Measurements from ENCODE around the gene TCEA2.
A peak's percentile ranks its signal among the peaks of the same experiment; 100 is the strongest.

The TCEA2 gene

DNA sequence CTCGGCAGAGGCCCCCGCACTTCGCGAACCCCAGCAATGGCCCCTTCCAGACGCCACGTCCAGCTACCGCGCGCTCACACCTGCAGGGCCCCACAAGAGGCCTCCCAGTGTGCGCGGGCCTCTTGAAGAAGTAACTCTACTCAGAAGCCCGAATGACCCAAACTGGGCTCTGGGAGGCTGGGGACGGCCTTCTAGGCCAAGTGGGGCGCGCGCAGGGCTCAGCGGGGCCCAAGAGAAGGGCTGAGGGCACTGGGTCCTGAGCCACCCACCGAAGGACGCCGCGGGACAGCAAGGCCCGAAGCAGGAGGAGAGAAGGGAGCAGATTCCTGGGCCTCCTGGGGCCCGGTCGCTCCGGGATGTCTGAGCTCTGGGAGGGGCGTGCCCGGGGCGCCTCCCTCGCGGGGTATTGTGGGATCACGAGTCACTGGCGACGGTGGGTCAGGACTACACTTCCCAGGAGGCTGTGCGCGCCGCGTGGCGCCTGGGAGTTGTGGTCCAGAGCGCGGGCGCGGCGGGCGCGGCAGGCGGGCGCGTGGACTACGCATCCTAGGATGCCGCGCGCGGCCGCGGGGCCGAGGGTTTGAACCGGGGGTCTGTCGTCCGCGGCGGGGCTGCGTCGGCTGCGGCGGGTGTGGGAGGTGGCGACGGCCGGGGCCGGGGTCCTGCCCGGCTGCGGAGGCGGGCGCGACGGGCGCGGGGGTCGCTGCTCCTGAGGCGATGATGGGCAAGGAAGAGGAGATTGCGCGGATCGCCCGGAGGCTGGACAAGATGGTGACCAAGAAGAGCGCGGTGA lies at the start of gene TCEA2:
TCEA2 (plus strand) TSS at position 603 of the 793 bp plus-strand sequence; CDS start at position 718, 115 bp downstream.
- peak; percentile 93 for DNase-seq (ENCODE audit: low read depth)

DNA sequence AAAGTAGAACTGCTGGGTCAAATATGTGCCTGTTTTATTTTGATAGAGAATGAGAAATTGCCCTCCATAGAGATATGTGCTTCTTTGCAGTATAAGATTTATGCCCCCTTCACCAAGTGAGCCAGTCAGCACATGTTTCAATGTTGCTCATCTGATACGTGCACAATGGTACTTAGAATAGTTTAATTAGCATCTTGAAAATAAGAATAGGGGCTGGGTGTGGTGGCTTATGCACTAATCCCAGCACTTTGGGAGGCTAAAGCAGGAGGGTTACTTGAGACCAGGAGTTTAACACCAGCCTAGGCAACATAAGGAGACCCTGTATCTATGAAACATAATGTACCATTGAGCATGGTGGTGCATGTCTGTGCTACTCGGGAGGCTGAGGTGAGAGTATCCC lies 47.4 kb upstream of the TCEA2 start:
- no peak for DNase-seq (ENCODE audit: low read depth)

DNA sequence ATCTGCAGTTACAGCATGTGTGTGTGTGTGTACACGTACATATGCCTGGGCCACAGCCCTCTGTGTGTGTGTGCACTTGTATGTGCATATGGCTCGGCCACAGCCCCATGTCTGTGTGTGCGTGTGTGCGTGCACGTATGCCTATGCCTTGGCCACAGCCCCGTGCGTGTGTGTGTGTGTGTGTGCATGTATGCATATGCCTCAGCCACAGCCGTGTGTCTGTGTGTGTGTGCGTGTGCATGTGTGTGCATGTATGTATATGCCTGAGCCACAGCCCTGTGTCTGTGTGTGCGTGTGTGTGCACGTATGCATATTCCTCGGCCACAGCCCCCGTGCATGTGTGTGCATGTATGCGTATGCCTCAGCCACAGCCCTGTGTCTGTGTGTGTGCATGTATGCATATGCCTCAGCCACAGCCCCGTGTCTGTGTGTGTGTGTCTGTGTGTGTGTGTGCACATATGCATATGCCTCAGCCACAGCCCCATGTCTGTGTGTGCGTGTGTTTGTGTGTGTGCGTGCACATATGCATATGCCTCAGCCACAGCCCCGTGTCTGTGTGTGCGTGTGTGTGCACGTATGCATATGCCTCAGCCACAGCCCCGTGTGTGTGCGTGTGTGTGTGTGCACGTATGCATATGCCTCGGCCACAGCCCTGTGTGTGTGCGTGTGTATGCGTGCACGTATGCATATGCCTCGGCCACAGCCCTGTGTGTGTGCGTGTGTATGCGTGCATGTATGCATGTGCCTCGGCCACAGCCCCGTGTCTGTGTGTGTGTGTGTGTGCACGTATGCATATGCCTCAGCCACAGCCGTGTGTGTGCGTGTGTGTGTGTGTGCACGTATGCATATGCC lies 41.6 kb upstream of the TCEA2 start:
- no peak for DNase-seq (ENCODE audit: low read depth)

DNA sequence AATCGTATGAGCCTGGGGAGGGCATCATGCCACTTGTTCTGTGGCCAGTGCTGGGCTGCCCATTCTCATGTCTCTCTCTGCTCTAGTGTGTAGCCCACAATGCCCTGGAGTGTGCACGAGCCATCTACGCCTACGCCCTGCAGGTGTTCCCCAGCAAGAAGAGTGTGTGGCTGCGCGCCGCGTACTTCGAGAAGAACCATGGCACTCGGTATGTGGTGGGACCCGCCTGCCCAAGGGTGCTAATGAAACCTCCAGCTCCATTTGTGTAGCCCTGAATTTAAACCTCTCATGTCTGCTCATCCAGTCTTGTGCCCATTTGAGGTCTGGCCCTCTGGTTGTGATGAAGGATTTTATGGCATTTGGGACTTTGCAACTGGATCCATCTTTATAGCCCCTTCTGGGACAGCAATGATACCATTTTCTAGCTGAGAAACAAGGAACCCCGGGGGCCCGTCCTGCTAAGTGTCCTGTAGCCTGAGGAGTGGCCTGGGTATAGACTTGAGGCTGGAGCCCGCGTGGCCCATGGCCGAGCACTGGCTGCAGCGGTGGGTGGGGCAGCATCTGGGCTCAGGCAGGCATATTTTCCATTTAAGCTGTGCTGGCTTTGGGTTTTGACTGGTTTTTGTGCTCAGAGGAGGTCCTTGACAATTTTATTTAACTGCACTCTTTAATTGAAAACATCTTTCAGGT lies 40.2 kb upstream of the TCEA2 start:
- DNase-seq (ENCODE audit: low read depth): no peak

DNA sequence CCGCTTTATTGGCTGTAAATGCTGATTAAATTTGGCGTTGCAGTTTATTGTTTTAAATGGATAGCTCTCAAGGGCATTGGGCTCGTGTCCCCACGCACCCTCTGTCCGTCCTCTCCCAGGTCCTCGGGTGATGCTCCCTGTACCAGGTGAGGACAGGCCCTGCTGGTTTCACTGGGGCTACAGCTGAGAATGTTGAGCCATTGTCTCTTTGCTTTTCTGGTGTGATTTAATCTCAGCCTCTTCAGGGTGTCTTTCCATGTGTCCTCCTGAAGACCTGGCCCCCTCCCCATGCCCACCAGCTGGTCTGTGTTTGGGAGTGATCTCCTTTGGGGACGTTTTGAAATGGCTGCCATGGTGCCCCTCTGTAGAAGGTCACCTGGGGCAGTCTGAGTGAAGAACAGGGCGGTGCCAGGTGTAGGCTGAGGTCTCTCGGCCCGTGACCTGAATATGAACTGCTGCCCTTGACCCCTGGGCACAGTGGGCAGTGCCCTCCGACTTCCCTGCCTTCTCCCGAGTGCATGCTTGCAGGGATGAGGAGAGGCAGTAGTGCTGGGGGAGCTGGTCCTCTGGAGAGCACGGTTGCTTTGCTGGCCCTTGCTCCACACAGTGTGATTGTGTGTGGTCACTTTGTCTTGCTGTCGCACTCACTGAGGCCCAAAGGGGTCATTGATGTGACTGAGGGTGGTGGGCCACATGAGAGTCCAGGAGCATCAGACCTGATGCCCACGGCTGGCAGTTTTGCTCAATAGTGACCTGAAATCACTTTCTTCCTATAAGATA lies 39.4 kb upstream of the TCEA2 start:
- DNase-seq (ENCODE audit: low read depth): no peak

DNA sequence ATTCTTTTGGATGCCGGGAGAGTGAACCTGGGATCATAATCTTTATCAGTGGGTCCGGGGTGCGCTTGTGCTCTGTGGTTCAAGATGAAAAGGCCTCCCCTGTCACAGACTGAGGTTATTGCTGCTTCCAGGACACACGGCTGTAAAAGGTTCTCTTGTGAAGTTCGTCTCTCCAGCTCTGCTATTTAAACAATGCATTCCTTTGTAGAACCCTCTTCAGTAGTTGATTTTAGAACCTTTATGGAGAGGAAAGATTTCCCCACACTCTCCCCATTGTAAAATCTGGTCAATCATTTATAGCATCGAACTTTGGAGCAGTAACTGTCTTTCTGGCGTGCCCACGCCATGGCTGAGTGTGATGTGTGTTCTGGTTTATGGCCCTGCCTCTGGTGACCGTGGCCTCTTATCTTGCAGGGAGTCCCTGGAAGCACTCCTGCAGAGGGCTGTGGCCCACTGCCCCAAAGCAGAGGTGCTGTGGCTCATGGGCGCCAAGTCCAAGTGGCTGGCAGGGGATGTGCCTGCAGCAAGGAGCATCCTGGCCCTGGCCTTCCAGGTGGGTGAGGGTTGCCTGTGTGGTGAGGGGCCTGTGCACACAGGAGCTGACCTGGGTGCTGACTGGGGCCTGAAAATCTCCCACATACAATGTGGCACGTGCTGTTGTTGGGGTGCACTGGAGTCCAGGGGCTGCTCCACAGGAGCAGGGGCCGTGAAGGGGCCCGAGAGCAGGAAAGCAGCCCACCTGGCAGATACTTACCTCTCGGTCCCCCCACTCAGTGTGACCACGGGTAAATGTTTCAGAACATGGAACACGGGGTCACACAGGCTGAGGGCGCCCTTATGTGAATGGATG lies 38.6 kb upstream of the TCEA2 start:
- no peak for DNase-seq (ENCODE audit: low read depth)

DNA sequence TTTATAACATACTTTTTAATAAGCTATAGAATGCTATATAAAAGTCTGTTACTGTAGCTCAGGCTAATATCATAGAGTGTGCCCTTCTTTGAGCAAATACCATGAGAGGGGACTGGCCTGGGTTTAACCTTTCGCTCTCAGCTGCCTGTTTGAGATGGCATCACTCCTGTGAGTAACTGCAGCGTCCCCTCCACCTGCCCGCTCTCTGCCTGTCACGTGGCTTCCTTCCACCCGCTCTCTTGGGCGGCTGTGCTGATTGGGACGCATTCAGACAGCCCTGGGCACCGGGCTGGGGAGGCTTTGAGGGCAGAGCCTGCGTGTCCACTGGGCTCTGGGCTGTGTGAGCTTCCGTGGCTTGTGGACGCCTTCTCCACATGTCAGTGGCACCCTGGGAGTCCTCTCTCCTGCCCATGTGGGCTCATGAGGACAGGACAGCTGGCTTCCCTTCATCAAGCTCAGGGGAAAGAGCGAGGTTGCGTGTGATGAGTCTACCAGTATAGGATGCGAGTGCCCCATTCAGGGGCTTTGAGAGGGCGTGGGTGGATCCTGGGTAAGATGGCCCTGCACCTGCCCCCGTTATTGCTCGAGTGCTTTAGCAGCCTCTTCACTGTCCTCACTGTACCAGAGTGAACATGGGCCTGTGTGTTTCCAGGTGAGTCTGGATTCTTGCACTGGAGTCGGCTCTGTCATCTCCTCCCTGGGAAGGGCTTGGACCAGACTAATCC lies 37.7 kb upstream of the TCEA2 start:
- DNase-seq (ENCODE audit: low read depth): no peak

DNA sequence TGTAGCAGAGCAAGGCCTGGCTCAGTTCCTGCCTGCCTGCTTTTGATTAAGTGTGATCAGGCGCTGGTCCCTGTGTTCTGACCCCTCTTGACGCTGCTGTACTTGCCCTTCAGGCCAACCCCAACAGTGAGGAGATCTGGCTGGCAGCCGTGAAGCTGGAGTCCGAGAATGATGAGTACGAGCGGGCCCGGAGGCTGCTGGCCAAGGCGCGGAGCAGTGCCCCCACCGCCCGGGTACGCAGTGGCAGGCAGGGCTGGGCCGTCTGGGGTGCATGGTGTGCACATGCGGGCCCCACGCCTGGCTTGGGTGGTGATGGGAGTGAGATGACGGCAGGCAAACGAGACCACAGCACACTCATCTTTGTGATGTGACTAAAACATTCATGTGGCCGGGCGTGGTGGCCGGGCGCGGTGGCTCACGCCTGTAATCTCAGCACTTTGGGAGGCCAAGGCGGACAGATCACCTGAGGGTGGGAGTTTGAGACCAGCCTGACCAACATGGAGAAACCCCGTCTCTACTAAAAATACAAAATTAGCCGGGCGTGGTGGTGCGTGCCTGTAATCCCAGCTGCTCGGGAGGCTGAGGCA lies 37.1 kb upstream of the TCEA2 start:
- DNase-seq (ENCODE audit: low read depth): no peak

DNA sequence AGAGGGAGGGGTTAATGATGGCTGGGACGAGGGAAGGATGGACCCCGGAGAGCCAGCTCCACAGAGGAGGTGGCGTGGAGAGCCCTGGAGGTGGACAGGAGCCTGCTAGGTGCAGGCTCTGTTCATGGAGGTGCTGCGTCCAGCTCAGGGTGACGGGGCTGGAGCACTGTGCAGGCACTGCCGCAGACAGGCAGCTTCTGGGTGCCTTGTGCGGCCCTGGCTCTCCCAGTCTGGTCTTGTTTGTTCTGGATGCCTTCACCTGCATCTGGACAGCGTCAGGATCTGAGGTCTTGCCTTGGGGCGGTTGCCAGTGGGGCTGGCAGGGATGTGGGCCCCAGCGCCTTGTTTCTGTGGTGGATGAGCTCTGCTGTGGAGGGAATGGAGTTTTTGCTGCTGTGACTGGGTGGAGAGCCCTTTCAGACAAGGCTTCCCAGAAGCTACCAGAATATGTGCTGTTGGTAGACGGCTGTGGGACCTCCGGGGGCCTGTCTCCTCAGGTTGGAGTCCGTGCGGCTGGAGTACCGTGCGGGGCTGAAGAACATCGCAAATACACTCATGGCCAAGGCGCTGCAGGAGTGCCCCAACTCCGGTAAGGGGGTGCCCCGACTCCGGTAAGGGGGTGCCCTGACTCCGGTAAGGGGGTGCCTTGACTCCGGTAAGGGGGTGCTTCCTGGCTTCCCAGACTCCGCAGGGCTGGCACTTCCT lies 34.9 kb upstream of the TCEA2 start:
- DNase-seq (ENCODE audit: low read depth): no peak

DNA sequence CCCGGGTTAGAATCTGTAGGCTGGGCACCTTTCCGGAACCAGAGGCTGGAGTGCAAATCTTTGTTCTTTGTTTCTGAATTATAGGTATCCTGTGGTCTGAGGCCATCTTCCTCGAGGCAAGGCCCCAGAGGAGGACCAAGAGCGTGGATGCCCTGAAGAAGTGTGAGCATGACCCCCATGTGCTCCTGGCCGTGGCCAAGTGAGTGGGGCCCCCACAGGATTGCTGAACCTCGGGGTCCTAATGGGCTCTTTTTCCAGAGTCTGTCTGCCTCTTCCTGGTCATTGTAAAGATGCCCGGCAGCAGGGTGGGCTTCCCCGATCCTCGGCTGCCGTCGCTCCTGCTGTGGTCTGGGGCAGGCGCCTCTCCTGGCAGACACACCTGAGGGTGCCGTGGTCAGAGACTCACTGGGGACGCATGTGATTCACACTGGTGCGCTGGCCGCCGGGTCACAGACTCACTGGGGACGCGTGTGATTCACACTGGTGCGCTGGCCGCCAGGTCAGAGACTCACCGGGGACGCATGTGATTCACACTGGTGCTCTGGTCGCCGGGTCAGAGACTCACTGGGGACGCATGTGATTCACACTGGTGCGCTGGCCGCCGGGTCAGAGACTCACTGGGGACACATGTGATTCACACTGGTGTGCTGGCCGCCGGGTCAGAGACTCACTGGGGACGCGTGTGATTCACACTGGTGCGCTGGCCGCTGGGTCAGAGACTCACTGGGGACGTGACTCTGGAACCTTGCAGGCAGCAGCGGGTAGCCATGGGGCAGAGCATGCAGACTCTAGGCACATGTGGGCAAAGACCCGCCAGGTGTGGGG lies 33.5 kb upstream of the TCEA2 start:
- DNase-seq (ENCODE audit: low read depth): no peak

DNA sequence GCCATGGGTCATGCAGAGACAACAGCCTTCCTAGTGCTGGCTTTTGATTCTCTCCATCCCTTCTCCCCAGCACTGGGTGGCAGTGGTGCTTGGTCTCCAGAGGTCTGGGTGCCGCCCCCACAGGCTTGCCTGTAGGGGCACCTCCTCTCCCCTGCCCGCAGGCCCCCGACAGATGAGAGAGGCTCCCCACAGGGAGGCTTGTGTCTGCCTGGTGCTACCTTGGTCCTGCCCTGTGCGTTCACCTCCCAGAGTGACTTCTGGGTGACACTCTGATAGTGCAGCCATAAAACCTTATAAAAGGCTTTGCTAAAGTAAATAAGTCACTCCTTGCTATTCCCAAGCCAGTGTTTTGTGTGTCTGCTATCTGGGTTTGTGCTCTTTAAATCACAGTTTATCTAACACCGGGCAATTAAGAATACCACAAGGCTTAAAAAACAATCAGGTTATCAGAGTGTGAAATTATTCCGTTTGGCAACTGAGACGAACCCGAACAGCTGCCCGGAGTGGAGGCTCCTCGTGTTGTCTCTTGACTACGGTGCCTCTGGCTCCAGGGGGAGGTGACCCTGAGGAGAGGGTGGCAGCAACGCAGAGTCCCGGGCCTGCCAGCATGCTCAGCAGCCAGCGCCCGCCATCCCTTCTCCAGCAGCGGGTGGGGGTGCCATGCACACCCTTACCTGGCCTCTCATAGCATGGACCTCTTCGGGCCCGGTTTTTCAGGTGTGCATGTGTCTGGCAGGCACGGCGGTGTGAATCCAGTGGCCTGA lies 32.4 kb upstream of the TCEA2 start:
- no peak for DNase-seq (ENCODE audit: low read depth)

DNA sequence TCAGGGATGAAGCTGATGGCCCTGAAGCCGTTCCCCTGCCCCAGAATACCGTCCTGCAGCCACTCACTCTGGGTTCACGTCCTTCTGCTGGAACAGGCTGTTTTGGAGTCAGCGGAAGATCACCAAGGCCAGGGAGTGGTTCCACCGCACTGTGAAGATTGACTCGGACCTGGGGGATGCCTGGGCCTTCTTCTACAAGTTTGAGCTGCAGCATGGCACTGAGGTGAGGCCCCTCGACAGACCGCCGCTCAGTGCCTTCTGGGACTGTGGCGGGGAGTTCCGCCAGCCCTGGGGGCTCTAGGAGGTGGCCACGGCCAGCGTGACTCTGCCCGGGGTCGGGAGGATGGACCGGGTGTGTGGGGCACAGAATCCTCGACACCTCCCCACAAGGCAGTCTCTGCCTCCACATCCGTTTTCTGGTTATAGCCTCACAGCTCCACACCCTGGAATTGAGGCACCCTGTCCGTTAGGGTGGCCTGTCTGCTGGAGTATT lies 31.1 kb upstream of the TCEA2 start:
- no peak for DNase-seq (ENCODE audit: low read depth)

DNA sequence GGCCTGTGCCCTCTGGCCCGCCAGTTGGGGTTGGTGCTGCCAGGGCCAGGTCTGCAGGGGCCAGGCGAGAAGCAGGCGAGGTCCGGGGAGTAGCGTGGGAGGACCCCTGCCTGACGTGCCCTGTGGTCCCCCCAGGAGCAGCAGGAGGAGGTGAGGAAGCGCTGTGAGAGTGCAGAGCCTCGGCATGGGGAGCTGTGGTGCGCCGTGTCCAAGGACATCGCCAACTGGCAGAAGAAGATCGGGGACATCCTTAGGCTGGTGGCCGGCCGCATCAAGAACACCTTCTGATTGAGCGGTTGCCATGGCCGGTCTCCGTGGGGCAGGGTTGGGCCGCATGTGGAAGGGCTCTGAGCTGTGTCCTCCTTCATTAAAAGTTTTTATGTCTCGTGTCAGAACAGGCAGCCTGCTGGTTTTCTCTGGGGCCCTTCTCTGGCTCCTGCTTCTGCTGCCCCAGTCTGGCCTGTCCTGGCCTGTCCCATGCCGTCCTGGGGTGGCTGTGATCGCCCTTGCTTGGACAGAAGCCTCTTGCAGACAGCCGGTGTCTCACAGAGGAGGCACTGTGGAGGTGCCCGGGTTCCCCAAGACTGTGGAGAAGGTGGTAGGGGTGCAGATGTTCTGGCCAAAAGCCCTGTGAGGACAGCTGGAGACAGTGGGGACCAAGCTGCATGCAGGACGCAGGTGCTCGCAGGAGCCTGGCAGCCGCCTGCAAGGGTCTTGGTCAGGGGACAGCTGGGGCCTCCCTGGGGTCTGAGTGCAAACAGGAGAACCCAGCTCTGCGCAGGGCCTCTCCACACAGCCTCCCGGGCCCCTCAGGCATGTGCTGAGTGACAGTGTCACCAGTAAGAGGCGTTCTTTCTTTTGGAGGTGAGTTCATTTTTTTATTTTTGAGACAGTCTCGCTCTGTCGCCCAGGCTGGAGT lies 30.0 kb upstream of the TCEA2 start:
- no peak for DNase-seq (ENCODE audit: low read depth)

DNA sequence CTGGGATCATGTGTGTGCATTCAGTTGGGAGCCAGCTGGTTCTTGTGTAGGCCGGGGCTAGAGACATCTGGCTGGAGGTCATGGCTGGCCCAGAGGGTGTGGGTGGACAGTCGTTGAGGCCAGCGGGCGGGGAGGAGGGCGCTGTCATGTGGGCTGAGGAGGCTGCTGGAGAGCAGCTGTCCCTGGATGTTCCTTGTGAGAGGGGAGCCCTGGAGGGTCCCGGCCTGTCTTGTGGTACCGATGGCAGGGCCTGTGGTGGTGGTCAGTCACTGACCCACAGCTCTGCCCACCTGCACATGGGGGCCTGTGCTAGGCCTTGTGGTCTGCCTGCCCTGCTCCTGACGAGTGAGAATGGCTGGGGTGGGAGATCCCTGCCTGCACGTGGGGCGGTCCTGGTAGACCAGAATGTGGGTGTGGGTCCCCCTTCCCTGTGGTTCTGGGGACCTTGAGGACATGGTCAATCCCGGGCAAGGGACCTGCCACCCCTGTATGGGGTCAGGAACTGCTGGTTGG lies 29.0 kb upstream of the TCEA2 start:
- DNase-seq (ENCODE audit: low read depth): no peak

DNA sequence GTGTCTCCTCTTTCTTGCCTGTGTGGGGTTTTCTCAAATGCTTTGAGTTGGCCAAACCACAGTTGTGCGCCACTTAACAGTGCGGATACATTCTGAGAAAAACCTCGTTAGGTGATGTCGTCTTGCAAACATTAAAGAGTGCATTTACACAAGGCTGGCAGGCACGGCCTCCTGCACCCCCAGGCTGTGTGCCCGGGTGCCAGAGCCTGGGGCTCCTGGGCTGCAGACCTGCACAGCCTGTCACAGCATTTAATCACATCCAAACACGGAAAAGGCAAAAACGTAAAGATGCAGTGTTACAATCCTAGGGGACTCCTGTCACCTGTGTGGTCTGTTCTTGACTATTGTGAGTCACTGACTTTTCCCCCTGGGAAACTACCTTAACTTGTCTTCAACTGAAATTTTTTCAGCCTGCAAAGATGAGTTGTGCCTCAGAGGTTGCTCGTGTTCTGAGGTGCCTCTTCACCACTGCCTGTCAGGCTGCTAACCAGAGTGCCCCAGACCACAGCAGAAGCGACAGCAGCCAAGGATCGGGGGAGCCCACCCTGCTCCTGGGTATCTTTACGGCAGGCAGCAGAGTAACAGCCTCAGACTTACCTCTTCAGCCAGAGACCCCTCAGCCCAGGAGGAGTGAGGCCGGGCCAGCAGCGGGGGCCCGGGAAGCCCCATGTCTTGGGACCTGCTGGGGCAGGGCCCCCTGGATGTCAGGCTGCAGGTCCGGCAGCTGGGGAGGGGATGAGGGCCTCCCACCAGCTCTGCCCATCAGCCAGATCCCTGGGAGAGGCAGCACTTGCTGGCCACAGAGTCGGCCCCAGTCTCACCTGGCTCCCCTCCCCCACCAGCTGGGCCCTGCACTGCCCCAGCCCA lies 27.7 kb upstream of the TCEA2 start:
- no peak for DNase-seq (ENCODE audit: low read depth)

Data from stromal cell of bone marrow (primary cell).